Measurements from ENCODE around the gene ZNF580.
A peak's percentile ranks its signal among the peaks of the same experiment; 100 is the strongest.

ZNF580 gene

GRCh38 chr19:55667006-55667381 is 26.2 kb downstream of the ZNF580 start:
- DNase-seq, result no peak

GRCh38 chr19:55667511-55667910 is 26.7 kb downstream of the ZNF580 start:
- no peak for DNase-seq

GRCh38 chr19:55667958-55668357 is 27.2 kb downstream of the ZNF580 start:
- no peak for DNase-seq

GRCh38 chr19:55668603-55669348 is 28.0 kb downstream of the ZNF580 start:
- DNase-seq, result no peak

- DNase-seq, result no peak
Observed at GRCh38 chr19:55669418-55670279, 28.8 kb downstream of the ZNF580 start.

GRCh38 chr19:55670280-55671053 is 29.7 kb downstream of the ZNF580 start:
- DNase-seq, result no peak

- DNase-seq, result no peak
Observed at GRCh38 chr19:55671054-55671378, 30.2 kb downstream of the ZNF580 start.

- no peak for DNase-seq
Observed at GRCh38 chr19:55672418-55672817, 31.6 kb downstream of the ZNF580 start.

- no peak for DNase-seq
Observed at GRCh38 chr19:55673465-55673864, 32.7 kb downstream of the ZNF580 start.

- no peak for DNase-seq
Observed at GRCh38 chr19:55673889-55674288, 33.1 kb downstream of the ZNF580 start.

GRCh38 chr19:55674459-55674840 is 33.6 kb downstream of the ZNF580 start:
- no peak for DNase-seq

- peak; percentile 98 for DNase-seq
Observed at GRCh38 chr19:55674841-55675660, 34.2 kb downstream of the ZNF580 start, which contains the start of gene EPN1. Gene EPN1, plus strand, starts transcription at chr19:55675226. Its CDS starts 3,402 bp downstream, at chr19:55678628.

GRCh38 chr19:55675661-55676354 is 35.0 kb downstream of the ZNF580 start:
- no peak for DNase-seq

GRCh38 chr19:55676383-55676782 is 35.6 kb downstream of the ZNF580 start:
- no peak for DNase-seq

GRCh38 chr19:55676889-55677505 is 36.2 kb downstream of the ZNF580 start:
- no peak for DNase-seq

- no peak for DNase-seq
Observed at GRCh38 chr19:55677572-55678028, 36.8 kb downstream of the ZNF580 start.

GRCh38 chr19:55678121-55678671 is 37.4 kb downstream of the ZNF580 start:
- DNase-seq, result no peak

GRCh38 chr19:55679343-55680257 is 38.8 kb downstream of the ZNF580 start:
- DNase-seq, result no peak

GRCh38 chr19:55680339-55681130 is 39.7 kb downstream of the ZNF580 start:
- DNase-seq, result no peak
